Ovary (tissue), 3 donors: ENCODE data around the gene TAOK3.

Experiments used
- EP300 ChIP-seq: sonication (generic); formaldehyde crosslinking; IDR thresholded peaks from one replicate; pipeline ENCODE4 v1.6.1; 2017; ENCODE audit warnings: antibody characterized with exemption
- POLR2A ChIP-seq: fragments of 450-650 bp; IDR thresholded peaks from one replicate; pipeline ENCODE4 v1.6.1; 2017; ENCODE audit warnings: antibody characterized with exemption, mild to moderate bottlenecking, moderate library complexity
- TF ChIP-seq, protein P1 (sequence below), 3 donors: fragments of 450-650 bp in 2 of 3; fragments of 200-600 bp in 1 of 3; IDR thresholded peaks; one replicate each; pipeline versions ENCODE4 v1.5.1 to v1.8.0; 2016 to 2022; ENCODE audit warnings: antibody characterized with exemption in 3 of 3, mild to moderate bottlenecking in 1 of 3
- donor health status: DM: no; HTN: no; CAD: no.

DNA sequence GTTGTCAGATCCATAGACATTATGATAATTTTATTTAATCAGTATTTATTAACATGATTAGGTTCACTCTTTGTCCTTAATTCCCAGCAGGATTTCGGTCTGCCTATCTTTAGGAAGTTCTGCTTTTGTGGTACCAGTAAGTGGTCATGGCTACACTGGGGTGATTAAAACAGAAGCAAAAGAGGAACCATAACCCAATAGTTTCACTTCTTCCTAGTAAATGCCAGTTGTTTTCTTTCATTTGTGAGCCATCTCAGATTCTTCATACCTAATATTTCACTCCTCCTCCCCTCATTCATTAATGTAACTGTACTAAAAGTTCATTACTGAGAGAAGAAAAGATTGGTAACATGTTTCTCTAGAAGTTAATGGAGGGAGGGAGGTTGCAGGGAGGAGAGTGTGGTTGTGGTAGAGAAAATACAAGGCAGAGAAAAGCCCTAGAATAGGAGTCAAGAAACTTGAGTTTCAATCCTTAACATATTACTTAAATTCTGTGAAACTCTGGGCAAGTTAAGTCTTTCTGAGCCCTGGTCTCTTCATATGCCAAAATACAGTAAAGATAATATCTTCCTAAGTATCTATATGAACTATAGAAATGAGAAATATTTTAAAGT lies 135.5 kb downstream of the TAOK3 start:
- TF ChIP-seq, protein P1, sequence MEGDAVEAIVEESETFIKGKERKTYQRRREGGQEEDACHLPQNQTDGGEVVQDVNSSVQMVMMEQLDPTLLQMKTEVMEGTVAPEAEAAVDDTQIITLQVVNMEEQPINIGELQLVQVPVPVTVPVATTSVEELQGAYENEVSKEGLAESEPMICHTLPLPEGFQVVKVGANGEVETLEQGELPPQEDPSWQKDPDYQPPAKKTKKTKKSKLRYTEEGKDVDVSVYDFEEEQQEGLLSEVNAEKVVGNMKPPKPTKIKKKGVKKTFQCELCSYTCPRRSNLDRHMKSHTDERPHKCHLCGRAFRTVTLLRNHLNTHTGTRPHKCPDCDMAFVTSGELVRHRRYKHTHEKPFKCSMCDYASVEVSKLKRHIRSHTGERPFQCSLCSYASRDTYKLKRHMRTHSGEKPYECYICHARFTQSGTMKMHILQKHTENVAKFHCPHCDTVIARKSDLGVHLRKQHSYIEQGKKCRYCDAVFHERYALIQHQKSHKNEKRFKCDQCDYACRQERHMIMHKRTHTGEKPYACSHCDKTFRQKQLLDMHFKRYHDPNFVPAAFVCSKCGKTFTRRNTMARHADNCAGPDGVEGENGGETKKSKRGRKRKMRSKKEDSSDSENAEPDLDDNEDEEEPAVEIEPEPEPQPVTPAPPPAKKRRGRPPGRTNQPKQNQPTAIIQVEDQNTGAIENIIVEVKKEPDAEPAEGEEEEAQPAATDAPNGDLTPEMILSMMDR (IDR thresholded peaks at IDR 0.05), result no peak
- TF ChIP-seq POLR2A (no peak), EP300 (no peak)
